Epithelial cell of proximal tubule (primary cell): ENCODE results near the gene FLOT2. TPM values are rescaled to one million over a fixed set of nuclear protein-coding genes. Genes with fewer than 3 reads are reported as not detected.

ENCODE experiments used
- DNase-seq: peaks from one replicate; pipeline ENCODE4 v3.0.0-alpha.2; 2011; ENCODE audit warnings: low read depth
- H3K4me3 ChIP-seq: 2 replicates; pipeline ENCODE4 v1.5.1; 2011; ENCODE audit warnings: low read depth, mild to moderate bottlenecking, low read length
- total RNA-seq: library from RNA; depleted of rRNA; stranded (reverse); fragments of >200 nt; gene quantifications from 2 replicates; pipeline ENCODE4 v1.2.3, GENCODE V29; 2015
- TF ChIP-seq, protein P1 (sequence below): conservative IDR thresholded peaks from 2 replicates; pipeline ENCODE4 v1.5.1; 2012; ENCODE audit warnings: low read depth, mild to moderate bottlenecking, low read length

Gene FLOT2
- total RNA-seq, 1 donor from 2014 or later = 92.5 TPM

DNA sequence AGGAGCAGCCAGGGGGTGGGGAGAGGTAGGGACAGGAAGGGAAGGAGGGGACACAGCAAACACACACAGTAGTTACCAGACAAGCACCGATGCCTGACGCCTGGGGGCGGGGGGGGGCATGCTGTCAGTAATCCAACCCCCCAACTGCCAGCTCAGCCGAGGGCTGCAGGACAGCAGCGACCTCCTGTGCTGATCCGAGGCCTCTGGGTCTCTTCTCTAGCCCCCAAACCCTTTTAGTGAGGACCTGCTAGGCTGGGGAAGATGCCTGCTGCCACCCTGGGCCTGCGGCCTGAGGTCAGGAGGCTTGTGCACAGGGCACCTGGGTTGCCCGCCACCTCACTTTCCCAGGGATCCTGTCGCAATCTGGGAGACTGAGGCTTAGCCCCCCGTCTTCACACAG lies 11.6 kb downstream of the FLOT2 start:
- TF ChIP-seq, protein P1, sequence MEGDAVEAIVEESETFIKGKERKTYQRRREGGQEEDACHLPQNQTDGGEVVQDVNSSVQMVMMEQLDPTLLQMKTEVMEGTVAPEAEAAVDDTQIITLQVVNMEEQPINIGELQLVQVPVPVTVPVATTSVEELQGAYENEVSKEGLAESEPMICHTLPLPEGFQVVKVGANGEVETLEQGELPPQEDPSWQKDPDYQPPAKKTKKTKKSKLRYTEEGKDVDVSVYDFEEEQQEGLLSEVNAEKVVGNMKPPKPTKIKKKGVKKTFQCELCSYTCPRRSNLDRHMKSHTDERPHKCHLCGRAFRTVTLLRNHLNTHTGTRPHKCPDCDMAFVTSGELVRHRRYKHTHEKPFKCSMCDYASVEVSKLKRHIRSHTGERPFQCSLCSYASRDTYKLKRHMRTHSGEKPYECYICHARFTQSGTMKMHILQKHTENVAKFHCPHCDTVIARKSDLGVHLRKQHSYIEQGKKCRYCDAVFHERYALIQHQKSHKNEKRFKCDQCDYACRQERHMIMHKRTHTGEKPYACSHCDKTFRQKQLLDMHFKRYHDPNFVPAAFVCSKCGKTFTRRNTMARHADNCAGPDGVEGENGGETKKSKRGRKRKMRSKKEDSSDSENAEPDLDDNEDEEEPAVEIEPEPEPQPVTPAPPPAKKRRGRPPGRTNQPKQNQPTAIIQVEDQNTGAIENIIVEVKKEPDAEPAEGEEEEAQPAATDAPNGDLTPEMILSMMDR = no peak
- no peak for DNase-seq
- H3K4me3 ChIP-seq = no peak overlapping the region

DNA sequence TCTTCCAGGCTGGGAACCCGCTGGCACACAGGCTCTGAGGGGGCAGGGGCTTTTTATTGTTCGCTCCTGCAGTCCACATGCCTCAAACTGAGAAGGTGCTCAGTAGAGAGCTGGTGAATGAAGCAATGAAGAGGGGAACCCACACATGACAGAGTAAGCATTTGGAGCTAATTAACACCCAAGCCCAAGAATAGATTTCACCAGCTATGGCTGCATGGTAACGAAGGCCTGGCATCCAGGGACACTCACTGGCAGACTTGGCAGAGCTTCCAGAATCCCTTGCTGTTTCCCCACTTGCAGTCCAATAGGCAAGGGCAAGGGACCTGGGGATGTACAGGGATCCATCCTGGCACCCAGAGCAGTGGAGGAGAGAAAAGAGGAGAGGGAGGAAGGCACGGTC lies 12.2 kb downstream of the FLOT2 start:
- TF ChIP-seq, protein P1 = no peak
- DNase-seq = no peak
- no peak overlapping the region for H3K4me3 ChIP-seq

DNA sequence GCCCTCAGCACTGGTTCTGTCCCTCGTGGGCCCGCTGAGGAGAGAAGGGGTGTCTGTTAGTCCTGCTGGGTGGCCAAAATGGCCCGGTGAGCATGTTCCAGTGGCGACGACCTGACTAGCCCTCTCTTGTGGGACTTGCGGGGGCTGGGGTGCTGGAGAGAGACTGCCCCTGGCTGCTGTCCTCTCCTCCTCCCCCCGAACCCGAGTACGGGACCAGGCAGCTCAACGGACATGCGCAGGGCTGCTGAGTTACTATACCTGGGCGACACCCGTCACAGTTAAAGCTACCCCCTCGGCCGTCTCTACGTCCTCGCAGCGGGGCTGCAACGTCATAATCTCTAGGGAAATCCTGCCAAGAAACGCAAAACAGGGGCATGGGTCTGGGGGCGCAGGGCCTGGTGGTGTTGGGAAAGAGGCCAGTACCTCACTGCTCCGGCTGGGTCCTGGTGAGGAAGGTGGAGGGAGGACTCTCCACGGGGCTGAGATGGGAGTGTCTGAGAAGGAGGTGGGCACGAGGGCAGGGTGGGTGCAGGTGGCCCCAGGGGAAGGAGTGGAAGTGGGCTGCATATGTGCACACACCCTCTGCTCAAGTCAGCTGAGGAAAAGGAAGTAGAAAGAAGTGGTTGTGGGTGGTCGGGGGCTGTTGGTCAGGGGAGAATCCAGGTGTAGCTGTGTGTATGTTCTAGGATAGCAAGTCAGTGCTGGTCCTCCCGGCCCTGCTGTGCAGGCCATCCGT lies 13.4 kb downstream of the FLOT2 start:
- no peak for DNase-seq
- TF ChIP-seq, protein P1 = no peak
- no peak overlapping the region for H3K4me3 ChIP-seq

DNA sequence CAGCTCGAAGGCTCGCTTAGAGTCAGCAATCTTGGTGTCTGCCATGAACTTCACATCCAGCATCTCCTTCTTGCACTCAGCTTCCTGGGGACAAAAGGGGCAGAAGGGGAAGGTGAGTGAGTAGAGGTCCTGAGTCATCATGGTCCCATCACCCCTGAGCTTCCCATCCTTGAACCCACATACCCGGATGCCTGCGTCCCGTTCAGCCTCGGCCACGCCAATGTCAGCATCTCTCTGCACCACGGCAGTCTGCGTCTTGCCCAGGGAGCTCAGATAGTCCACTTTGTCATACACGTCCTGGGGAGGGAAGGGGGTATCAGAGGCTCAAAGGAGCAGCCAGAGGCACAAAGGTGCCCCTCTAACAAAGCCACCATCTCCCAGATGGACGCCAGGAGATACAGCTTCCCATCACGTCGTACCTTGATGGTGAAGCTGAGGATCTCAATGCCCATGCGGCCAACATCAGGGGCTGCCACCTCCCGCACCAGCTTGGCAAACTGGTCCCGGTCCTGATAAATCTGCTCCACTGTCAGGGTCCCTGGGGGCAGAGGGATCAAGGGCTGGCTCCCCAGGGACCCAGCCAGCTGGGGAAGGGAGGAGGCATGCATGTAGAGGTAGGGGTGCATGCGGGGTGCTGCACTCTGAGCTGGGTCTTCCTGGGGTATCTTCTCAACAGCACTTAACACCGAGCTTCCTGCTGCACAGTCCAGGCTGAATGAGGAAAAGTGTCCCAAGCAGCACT lies 15.2 kb downstream of the FLOT2 start:
- no peak for DNase-seq
- no peak overlapping the region for H3K4me3 ChIP-seq
- TF ChIP-seq, protein P1 = no peak

DNA sequence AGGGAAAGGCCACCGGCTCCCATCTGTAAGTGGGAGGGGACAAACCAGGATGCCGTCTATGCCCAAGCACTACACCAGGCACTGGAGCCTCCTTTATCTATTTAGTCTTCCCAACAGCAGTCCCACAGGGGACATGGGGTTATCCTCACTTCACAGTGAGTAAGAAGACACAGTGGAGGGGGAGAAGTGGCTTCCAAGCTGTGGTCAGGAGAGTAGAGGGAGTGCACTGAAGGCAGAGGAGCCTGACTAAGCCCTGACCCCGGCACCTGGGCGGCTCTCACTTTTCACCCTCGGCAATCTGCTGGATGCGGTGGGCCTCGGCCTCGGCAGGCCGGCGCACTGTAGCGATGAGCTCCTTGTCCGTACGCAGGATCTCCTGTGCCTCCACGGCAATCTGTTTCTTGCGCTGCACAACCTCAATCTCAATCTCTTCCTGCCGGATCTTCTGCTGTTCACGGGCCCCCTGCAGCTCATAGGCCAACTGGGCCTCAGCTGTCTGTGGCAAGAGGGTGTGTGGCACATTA lies 15.9 kb downstream of the FLOT2 start:
- DNase-seq = no peak
- TF ChIP-seq, protein P1 = no peak
- H3K4me3 ChIP-seq = no peak overlapping the region

DNA sequence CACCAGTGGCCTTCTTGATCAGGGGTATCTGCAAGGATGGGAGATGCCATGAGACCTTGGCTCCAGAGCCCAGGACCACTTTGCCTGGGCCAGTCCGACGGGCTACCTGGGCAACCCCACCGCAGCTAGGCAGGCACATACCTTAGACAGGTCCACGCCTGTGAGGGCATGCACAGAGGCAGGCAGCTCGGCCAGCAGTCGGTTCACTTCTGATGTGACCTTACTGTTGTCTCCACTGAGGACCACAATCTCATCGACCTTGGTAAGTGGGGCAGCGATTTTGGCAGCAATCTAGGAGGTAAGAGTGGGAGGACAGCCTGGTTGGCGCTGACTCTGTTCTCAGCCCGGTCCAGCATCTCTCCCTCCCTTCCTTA lies 17.0 kb downstream of the FLOT2 start:
- H3K4me3 ChIP-seq = no peak overlapping the region
- TF ChIP-seq, protein P1 = no peak
- DNase-seq = no peak
